Right renal pelvis (tissue), 4 donors: ENCODE data around the gene BPIFB1. TPM values are rescaled to one million over a fixed set of nuclear protein-coding genes. Genes with fewer than 3 reads are reported as not detected.

Experiments
- DNase-seq, 4 donors: peaks; one replicate each; pipeline ENCODE4 v3.0.0-alpha.2; 2013; ENCODE audit warnings: low read depth in 4 of 4, low spot score in 3 of 4, missing footprints in 1 of 4
- polyA plus RNA-seq, 4 donors: library from polyadenylated mRNA; unstranded; fragments of 120-200 nt; gene quantifications; one replicate each; pipeline ENCODE4 v1.2.1, GENCODE V29; 2013; ENCODE audit not compliant: insufficient read length in 4 of 4

BPIFB1 gene
- polyA plus RNA-seq, 4 donors = 0.05 TPM; not detected in 3

DNA sequence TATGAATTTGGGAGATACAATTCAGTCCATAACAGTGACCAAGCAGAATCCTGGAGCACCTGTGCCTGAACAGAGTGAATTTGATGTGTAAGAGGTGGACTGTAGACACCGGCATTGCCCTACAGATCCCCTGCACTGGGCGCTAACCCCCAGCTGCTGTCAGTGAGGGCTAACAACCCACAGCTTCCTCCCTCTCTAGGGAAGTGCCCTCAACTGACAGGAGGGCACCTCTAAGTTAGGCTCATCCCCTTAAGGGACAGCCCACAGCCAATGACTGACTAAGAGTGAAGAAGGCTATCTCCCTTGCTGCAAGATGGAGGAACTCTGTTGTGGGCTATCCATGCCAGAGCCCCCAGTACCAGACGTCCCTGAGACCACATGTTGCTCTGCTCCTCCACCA lies 15.3 kb upstream of the BPIFB1 start:
- DNase-seq = no peak

DNA sequence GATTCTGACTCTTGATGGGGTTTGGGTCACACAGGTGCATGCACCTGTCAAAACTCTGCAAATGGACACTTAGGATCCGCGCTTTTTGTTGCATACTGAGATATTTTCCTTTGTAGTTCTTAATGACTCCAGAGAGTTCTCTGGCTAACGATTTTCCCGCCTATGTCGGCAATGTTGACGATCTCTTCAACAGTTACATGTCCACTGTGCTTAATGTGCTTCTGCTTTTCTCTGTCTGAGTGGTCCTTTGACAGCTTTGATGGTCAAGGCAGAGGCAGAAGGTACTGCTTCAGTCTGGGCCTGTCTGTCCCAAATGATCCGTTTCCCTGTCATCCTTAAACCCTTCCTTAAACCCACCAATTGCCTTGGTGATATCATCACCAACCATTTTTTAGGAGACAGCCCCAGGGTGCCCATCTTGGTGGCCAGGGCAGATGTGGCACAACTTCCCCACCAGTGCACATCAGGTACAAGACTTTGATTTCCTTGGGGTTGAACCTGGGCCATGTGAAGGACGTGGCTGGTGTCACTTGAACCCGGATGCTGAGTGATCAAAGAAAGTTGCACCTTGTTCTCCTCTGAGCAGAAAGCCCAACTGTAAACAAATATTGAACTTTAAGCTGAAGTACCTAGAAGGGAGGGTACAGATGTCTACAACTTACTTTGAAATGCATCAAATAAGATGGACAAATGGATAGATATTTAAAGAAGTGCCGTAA lies 10.7 kb upstream of the BPIFB1 start:
- DNase-seq = no peak

DNA sequence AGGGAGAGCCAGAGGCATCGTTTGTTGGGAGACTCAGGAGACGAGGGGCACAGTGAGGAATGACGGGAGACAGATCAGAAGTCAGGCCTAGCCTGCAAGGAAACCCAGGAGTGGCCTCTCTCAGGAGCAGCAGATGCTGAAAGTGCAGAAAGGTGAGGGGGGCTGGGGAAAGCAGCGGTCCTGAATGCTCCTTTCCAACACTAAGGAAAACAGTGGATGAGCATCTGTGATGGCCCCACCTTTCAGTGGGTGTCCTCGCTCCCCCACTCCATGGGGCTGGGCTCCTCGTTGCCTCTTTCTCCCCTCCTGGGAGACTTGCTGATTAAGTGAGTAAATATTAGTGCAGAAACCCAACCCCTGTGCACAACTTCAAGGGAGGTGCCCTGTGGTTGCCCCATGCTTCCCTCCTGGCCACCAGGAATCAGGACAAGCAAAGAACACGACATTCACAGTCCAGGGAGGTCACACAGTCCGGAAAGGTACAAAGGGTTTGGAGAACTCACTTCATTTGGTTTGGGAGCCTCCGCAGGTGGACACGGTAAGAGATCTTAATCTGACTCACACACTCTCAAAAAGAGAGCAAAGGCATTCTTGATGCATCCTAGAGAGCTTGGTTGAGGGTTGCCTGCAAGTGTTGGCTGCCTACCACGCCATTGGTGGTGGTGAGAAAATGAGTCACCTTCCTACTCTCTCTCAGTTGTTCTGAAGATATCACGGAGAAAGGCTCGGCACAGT lies 9.7 kb upstream of the BPIFB1 start:
- no peak for DNase-seq

DNA sequence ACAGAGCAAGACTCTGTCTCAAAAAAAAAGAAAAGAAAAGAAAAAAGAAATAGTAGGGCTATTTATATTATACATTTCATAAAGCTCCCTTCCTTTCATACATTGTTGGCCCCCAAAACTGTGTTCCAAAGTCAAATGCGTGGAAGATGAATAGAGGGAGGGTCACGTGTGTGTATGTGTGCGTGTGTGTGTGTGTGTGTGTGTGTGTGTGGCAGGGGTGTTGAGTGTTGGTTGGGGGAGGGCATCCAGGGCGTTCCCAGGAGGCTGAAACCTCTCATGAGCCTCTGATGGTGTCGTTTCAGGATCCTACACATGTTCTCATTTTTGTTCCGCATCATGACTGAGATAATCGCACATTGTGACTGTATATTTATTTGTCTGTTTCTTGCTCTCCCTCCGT lies 7.8 kb upstream of the BPIFB1 start:
- no peak for DNase-seq

DNA sequence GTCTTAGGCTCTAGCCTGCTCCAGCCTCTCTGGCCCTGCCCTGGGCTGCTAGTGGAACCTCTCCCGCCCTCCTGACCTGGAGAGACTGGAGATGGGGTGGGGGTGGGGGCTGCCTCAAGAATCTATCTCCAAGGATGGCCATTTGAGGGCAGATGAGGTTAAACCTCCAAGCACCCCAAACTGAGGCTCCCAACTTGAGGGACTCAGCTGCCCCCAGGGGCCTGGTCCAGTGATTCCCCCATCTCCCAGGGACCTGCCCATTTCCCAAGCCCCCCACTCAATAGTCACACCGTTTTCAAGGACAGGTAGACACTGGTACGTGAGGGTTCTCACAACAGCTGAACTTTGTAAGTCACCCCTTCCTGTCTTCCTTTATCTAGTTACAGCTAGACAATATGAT lies 7.1 kb upstream of the BPIFB1 start:
- DNase-seq = no peak

DNA sequence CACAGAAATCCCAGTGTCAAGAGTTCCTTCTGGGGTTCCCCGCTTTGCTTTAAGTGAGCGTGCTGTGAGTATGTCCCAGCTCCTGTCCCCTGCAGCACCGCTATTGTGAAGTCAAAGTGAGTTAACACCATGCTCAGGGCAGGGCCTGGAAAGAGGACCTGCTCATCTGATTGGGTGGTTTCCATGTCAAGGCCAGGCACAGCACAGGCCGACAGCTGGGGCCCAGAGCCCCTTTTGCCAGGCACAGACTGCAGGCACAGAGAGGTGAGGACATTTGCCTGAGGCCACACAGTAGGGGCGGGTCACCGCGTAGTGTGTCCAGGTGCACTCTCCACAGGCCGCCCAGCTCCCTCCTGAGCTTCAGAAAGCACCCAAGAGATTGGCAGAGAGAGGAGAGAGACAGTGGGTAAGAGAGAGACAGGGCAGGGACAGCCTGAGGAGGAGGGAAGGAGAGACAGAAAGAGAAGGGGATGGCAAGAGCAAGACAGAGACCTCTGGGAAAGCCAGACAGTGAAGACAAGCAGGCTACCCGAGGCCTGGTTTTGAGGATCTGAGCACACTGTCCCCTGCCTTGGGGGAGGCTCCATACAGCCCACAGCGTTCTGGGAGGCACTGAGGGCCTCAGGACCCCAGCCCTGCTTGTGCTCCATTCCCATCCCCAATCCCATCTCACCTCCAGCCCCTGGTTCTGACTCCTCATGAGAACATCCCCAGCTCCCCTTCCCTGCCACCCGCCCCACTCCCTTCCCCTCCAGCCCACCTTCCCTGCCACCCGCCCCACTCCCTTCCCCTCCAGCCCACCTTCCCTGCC lies 6.5 kb upstream of the BPIFB1 start:
- DNase-seq = no peak

DNA sequence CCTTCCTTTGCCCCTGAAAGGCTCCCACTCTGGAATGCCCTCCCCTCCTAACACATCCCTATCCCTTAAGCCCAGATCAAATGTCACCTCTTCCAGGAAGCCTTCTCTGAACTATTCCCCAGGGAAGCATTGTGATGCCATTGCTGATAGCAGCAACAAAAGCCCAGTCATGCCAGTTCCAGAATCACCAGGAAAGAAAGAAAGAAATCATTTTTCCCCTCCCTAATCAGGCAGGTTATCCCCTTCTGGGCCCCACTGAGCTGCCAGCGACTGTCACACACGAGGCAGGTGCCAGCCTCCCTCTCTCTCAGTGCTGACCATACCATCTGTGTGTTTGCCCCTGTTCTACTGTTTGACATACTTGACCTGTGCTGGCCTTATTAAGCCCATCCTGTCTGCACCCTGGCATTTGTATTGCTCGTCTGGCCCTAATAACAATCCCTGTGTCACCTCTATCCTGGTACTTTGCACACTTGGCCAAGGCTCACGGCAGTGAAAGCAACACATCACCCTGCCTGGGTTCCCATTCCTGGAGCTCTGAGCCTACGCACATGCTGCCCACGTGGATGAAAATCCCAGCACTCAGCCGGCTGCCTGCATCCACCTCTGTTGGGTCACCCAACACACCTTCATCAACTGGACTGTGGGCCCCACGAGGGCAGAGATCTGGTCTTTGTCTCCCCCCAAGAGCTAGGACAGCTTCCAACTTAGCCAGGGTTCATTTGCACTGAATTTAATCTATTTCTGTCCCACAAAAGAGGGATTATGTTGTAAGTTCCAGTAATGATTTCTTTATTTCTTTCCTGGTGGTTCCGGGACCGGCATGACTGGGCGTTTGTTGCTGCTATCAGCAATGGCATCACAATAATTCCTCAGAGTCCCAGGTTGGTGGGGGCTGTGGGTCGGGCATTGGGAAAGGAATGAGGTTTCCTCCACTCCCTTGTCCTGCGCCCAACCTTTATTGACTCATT lies 5.3 kb upstream of the BPIFB1 start:
- no peak for DNase-seq

DNA sequence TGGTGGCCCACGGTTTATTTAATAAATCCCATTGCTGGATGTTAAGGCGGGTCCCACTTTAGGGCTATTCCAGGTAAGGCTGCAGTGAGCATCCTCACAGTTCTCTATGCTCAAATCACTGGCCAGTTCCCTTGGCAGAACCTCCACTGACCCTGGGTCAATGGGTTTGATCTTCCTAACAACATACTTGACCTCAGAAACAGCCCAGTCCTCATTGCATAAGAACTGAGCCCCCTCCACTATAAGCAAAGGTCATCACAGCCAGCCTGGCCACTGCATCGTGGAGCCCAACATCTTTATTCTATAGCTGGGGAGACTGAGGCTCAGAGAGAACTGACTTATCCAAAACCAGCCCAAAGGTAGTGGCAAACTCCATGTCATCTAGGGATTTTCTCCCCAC lies 4.3 kb upstream of the BPIFB1 start:
- no peak for DNase-seq

DNA sequence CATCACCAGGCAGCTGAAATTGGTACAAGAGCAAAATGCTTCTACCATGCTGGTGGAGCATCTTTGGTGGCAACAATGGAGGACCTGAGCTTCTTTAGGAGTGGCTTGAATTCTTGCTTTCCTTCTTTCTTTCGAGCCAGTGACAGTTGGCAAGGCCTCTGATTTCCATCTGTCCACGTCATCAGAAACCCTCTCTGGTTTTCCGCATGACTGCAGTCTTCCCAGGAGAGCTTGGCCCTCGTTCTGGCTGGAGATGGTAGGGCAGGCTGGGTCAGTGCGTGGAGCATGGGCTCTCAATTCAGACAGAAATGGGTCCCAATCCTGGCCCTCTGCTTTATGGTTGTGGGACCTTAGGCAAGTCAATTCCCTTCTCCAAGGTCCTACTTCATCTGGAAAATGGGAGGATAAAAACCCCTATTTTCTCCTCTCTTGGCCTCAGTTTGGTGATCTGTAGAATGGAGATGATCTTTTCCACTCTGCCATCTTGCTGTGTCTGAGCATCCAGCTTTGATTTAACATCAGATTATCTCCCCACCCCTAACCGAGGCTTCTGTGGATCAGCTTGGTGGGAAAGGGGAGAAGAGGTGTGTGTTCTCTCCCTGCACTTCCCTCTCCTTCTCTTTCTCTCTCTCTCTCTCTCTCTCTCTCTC lies 3.6 kb upstream of the BPIFB1 start:
- no peak for DNase-seq

DNA sequence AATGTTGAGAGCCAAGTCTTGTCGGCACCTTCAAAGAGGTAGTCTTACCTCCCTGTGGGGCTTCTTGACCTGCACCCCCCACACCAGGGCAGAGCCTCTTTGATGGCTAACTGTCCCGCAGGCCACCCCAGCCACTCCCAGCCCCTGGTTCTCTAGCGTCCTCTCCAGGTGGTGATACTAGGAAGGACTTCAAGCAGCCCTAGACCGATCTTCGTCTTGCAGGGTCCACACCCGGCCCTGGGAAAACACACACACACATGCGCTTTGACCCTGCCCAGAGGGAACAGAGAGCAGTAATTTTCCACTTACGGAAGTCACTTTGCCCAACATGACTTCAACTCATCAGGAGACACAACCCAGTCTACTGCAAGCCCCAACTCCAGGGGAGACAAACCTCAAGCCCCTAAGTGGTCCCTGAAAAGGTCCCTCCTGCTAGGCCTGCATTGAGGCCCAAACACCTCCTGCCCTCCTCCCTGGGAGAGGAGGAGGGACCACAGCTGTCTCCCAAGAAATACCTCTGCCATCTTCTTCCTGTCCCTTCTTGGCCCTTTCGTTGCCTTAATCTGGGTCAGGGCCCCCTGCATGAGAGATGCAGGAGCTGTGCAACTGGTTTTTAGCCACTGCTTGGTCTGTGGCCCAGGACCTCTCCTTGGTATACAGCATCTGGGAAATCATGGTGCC lies 2.9 kb upstream of the BPIFB1 start:
- DNase-seq = no peak

DNA sequence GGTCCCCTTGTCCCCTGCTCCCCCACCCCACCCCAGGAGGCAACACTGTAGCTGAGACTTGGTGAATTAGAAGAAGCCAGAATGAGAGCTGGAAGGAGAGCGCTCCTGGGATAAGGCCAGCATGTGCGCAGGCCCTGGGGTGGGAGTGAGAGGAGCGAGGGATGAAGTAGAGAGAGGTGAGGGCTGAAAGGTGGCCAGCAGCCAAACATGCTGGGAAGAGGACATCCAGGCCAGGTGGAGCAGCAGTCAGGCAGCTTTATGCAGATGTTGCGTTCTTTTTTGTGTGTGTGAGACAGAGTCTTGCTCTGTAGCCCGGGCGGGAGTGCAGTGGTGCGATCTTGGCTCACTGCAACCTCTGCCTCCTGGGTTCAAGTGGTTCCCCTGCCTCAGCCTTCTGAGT lies 2.2 kb upstream of the BPIFB1 start:
- DNase-seq = no peak

DNA sequence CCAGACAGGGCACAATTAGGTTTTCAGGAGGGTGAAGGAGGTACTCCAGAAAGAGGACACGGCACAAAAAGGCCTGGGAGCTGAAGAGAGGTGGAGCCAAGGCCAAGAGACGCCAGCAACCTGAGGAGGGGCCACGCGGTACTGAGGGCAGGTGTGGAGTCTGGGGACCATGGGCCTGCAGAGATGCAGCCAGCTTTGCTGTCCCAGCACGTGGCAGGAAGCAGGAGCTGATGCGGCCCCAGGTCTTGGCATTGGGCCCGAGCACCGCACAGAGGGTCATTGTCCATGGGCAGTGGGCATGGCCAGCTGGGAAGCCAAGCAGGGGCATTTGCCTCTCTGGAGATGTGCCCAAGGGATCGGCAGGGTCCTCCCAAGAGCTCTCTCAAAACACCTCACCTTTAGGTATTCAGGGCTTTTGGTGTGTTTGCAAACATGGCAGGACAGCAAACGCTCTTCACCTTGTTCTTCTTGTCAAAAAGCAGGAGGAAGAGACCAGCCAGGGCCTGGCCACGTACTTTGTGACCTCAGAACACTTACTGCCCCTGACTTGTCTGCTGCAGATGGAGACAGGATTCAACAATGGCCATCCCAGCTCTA lies 1.4 kb upstream of the BPIFB1 start:
- no peak for DNase-seq

DNA sequence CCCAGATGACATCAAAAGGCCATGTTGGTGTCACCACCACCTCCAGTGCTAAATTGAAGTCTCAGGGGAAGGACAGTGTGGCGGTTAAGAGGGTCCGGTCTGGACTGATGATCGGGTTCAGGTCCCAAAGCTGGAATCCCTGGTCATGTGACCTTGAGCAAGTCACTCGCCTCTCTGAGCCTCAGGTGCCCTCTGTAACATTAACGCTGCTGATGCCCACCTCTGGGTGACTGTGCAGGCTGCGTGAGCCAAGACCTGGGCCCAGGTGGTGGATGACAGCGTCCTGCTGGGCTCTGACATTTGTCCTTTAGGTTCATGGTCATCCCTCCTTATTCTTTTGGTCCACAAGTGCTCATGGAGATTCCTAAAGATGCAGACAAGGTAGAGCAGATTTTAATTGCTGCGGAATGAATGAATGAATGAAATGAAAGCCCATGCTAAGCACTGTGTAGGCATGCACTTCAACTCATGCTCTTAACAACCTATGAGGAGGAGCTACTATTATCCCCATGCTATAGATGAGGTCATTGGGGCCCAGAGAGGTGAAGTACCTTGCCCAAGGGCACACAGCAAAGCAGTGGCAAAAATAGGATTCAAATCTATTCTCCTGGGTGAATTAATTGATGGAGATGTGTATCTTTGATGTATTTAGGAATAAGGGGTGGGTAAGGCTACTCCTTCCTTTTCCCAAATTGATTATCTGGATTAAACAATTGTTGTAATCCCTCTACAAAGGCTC lies 649 bp upstream of the BPIFB1 start:
- DNase-seq = no peak

DNA sequence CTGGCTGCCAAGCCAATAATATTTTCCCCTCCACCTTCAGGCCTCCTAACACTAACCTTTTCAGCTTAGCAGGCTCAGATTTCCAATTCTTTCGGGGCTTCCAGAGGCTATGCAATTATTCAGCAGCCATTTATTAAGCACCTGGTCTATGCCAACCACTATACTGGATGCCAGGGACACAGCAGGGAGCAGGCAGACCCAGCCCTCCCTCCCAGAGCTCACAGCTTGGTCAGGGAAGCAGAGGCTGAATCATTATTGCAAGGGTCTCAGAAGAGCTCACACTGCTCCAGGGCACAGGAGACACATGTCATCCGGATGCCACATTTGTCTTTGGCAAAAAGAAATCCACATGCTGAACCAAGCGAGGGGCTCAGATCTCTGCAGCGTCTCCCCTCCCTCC lies 1.3 kb downstream of the BPIFB1 start:
- no peak for DNase-seq

DNA sequence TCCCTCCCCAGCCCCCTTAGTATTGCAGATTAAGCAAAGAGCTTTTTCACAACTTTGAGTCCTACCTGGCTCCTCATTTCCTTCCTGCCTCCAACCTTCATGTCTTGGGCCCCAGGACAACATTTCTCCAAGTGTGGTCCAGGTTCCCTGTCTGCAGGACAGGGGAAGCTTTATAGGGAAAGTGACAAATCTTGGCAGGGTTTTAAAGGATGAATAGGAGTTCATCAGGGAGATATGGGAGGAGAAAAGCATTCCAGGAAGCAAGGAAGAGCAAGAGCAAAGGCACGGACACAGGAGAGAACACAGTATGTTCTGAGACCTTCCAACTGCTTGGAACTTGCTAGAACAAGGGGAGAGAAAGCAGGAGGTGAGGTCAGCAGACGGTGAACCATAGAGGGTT lies 1.9 kb downstream of the BPIFB1 start:
- DNase-seq = no peak

DNA sequence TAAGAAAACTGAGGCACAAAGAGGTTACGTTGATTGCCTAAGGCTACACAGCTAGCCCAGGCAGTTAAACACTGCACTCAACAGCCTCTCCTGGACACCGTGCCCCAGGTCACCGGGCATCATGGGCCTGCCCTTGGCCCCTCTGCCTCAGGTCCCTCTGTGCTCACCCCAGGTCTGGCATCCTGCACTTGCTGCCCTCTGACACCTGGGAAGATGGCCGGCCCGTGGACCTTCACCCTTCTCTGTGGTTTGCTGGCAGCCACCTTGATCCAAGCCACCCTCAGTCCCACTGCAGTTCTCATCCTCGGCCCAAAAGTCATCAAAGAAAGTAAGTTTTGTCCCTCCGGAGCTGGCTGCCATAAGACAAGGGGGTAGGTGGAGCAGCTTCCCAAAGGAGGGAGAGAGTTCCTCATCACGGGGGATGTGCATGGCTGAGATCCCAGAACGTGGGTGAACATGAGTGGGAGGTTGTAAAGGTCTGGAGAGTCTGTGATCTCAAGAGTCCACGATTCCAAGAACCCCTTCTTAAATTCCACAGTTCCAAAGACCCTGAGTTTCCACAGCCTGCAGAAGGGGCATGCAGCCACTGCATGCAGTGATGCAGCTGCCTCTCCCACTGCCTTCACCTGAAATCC lies 3.0 kb downstream of the BPIFB1 start:
- DNase-seq = no peak

DNA sequence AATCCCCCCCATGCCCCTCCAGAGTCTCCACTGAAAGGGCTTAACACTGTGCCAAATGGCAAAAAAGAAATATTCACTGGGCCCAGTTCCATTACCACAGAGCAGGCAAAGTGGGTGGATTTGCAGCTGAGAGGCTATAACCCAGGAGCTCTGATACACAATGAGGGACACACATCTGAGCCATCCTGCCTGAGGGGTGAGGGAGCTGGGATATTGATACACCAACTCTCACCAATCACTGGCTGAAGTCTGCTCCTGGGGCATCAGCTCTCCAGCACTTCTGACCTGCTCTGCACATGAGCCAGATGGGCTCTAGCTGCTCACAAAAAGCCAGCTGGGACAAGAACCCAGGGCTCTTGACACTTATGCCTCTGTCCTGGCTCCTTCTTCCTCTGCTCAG lies 4.9 kb downstream of the BPIFB1 start:
- DNase-seq = no peak

DNA sequence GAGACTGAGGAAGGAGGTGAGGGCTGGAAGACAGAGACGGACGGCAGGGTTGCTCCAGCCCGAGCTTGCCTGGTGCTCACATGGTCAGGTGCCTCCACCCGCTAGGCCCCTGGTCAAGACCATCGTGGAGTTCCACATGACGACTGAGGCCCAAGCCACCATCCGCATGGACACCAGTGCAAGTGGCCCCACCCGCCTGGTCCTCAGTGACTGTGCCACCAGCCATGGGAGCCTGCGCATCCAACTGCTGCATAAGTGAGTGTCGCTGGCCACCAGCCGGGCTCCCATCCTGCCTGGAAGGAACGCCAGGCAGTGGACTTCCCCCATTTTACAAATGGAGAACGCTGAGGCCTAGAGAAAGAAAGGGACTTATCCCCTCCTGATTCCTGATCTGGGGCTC lies 7.8 kb downstream of the BPIFB1 start:
- DNase-seq = no peak
